Calu3 (cell line): ENCODE measurements around the gene CCL7. TPM values are rescaled to one million over a fixed set of nuclear protein-coding genes. Genes with fewer than 3 reads are reported as not detected.

Experiments used
- BruUV-seq: library from RNA; stranded (reverse); fragments of 400-500 nt; replicated peaks from 2 replicates; lab custom pipeline; 2021; lab: Mats Ljungman, UMichigan
- CTCF ChIA-PET: fragments of 300-600 bp; sonication (Branson Sonifier 250); formaldehyde crosslinking; loops from one replicate; lab custom pipeline; 2022; ENCODE audit warnings: antibody characterized with exemption; lab: Charles Lee
- DNase-seq: peaks from one replicate; pipeline ENCODE4 v3.0.0; 2022
- H3K27ac Mint-ChIP-seq: one replicate; pipeline ENCODE4 v1.8.0; 2022; ENCODE audit warnings: mixed read lengths; ENCODE audit not compliant: unreplicated experiment
- H3K27me3 Mint-ChIP-seq: one replicate; pipeline ENCODE4 v1.8.0; 2022; ENCODE audit warnings: mixed read lengths; ENCODE audit not compliant: unreplicated experiment
- H3K36me3 Mint-ChIP-seq: one replicate; pipeline ENCODE4 v1.8.0; 2022; ENCODE audit warnings: mild to moderate bottlenecking, moderate library complexity, mixed read lengths; ENCODE audit not compliant: insufficient read depth, unreplicated experiment
- H3K4me1 Mint-ChIP-seq: one replicate; pipeline ENCODE4 v1.8.0; 2022; ENCODE audit warnings: mild to moderate bottlenecking, low read depth, mixed read lengths; ENCODE audit not compliant: unreplicated experiment
- H3K4me3 Mint-ChIP-seq: one replicate; pipeline ENCODE4 v1.8.0; 2022; ENCODE audit warnings: mild to moderate bottlenecking, low read depth, moderate library complexity, mixed read lengths; ENCODE audit not compliant: unreplicated experiment
- H3K9me3 Mint-ChIP-seq: one replicate; pipeline ENCODE4 v1.8.0; 2022; ENCODE audit warnings: low read depth, mixed read lengths; ENCODE audit not compliant: unreplicated experiment
- intact Hi-C: fragments of 100-400 bp; cut with micrococcal nuclease; formaldehyde crosslinking; loops from one replicate; pipeline ENCODE4 v1.10.0; 2022; ENCODE audit not compliant: unreplicated experiment
- total RNA-seq: library from RNA; stranded (reverse); gene quantifications from 2 replicates; pipeline ENCODE4 v1.2.3, GENCODE V29; 2022
- TF ChIP-seq, protein P1 (sequence below): fragments of 200-600 bp; IDR thresholded peaks from one replicate; pipeline ENCODE4 v1.8.0; 2022; ENCODE audit warnings: antibody characterized with exemption; ENCODE audit not compliant: unreplicated experiment

CCL7 gene
- total RNA-seq, 1 experiment from 2014 or later, result not detected

DNA sequence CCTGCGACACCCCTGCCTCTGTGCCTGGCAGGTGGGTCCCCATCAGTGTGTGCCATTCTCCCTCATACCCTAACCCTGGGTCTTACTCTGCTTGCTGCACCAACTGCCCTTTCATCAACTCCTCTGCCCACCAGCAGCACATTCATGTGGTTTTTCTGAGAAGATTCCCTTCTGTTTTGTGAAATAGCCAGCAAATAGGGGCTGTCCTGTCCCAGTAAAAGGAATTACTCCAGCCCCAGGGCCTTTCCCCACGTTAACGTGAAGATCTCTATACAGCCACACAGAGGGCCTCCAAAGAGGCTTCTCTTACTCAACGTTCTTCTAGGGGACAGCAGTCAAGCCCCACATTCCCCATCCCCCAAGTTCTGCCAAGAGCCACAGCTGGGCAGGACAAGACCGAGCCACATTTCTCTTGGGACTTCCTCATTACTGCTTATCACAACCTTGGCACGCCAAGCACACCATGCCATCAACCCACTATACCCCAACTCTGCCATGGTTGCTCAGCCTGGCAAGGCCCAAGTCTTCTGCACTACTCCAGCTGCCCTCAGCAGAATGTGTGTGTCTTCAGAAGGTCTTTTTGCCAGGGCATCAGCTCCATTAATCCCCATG, 33.6 kb upstream of the CCL7 start:
- Mint-ChIP-seq H3K36me3 (no peaks in the 10 kb centered on the region), H3K9me3 (no peaks in the 10 kb centered on the region), H3K27ac (no peak overlapping the region), H3K27me3 (peaks cover 26% of the 10 kb centered on the region), H3K4me1 (no peaks in the 10 kb centered on the region), H3K4me3 (no peak overlapping the region)
- TF ChIP-seq, protein P1, sequence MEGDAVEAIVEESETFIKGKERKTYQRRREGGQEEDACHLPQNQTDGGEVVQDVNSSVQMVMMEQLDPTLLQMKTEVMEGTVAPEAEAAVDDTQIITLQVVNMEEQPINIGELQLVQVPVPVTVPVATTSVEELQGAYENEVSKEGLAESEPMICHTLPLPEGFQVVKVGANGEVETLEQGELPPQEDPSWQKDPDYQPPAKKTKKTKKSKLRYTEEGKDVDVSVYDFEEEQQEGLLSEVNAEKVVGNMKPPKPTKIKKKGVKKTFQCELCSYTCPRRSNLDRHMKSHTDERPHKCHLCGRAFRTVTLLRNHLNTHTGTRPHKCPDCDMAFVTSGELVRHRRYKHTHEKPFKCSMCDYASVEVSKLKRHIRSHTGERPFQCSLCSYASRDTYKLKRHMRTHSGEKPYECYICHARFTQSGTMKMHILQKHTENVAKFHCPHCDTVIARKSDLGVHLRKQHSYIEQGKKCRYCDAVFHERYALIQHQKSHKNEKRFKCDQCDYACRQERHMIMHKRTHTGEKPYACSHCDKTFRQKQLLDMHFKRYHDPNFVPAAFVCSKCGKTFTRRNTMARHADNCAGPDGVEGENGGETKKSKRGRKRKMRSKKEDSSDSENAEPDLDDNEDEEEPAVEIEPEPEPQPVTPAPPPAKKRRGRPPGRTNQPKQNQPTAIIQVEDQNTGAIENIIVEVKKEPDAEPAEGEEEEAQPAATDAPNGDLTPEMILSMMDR, result no peak
- DNase-seq, result no peak
- CTCF ChIA-PET, result no interaction called here
- no TSS peak for BruUV-seq
- intact Hi-C loops, result no loop called here

DNA sequence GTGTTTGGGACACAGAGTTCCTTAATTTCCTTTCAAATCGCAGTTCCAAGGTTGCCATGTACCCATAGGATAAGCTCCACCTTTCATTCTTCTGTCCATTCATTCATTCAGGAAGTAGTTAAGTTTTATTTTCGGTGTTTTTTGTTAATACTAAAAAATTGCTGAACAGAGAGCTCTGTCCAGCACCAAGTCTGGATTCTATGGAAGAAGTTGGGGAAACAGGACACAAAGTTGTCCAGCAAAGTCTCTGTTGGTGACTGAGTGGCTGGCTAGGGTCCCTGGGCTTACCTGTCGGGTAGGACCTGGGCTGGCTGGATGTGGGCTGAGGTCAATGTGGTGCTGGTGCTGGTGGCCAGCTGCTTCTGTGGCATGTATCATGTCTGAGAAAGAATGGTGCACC, 32.6 kb upstream of the CCL7 start:
- no peak for DNase-seq
- Mint-ChIP-seq H3K4me1 (no peaks in the 10 kb centered on the region), H3K4me3 (no peak overlapping the region), H3K36me3 (no peaks in the 10 kb centered on the region), H3K27me3 (peaks cover 26% of the 10 kb centered on the region), H3K27ac (no peak overlapping the region), H3K9me3 (no peaks in the 10 kb centered on the region)
- no TSS peak for BruUV-seq
- intact Hi-C loops, result no loop called here
- CTCF ChIA-PET, result no interaction called here
- TF ChIP-seq, protein P1, result no peak

DNA sequence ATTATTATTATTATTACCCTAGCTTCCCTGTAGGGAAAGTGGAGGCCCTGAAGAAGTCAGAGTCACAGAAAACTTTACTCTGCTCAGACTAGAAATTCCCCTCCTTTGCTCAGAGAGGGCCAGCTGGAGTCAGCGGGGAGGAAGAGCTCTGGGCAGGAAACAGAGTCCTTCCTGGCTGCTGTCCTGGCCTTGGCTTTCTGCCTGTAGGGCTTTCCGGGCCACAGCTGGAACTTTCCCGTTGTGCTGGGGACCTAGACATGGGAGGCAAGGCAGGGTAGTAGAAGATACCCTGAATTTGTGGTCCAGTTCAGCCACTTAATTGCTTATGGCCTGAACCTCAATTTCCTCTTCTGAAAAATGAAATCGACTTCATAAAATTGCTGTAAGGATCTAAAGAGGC, 29.0 kb upstream of the CCL7 start:
- CTCF ChIA-PET, result no interaction called here
- TF ChIP-seq, protein P1, result no peak
- intact Hi-C loops, result no loop called here
- Mint-ChIP-seq H3K27me3 (peaks cover 26% of the 10 kb centered on the region), H3K9me3 (no peaks in the 10 kb centered on the region), H3K36me3 (no peaks in the 10 kb centered on the region), H3K4me3 (no peak overlapping the region), H3K27ac (no peak overlapping the region), H3K4me1 (no peaks in the 10 kb centered on the region)
- no TSS peak for BruUV-seq
- DNase-seq, result no peak

DNA sequence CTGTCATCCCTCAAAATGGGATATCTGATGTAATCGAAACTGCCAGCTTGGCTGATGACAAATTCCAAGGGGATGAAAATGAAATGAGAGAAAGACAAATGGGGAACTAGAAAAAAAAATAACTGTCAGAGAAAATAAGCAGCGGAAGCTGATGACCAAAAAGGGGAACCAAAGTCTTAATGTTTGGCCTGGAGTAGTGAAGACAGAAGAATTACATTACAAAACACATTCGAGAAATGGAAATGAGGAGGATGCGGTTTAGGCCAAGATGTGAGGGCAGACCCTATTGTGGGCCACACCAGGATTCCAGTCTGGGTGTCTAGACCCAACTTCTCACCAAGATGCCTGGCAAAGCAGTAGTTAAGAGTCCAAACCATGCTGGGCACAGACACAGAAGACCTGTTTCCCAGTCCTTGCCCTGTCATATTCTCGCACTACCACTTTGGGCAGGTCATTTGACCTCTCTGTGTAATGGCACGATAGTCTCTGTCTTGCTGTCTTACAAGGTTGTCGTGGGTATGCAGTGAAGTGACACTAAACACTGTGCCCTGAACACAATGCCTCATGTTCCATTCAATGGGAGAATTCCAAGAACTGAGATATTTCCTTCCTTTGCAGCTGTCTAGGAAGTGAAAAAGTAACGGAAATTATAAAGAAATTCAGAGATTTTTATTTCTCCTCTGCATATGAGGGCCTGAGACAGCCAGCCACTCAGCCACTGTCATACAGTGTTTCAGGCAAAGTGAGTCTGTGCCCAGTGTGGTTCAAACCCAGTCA, 27.2 kb upstream of the CCL7 start:
- BruUV-seq, result no TSS peak
- intact Hi-C loops, result no loop called here
- Mint-ChIP-seq H3K9me3 (no peaks in the 10 kb centered on the region), H3K36me3 (no peaks in the 10 kb centered on the region), H3K27ac (no peak overlapping the region), H3K4me1 (no peaks in the 10 kb centered on the region), H3K27me3 (peaks cover 16% of the 10 kb centered on the region), H3K4me3 (no peak overlapping the region)
- CTCF ChIA-PET, result no interaction called here
- TF ChIP-seq, protein P1, result no peak
- no peak for DNase-seq
